Astrocyte of the cerebellum (primary cell): Measurements from ENCODE around the gene PDE7B.

Experiments
- DNase-seq: peaks from one replicate; pipeline ENCODE4 v3.0.0-alpha.2; 2011; ENCODE audit warnings: low read depth
- H3K4me3 ChIP-seq: 2 replicates; pipeline ENCODE4 v1.5.1; 2011; ENCODE audit warnings: mild to moderate bottlenecking, low read depth, low read length, moderate library complexity
- CTCF ChIP-seq: IDR thresholded peaks from 2 replicates; pipeline ENCODE4 v1.5.1; 2012; ENCODE audit warnings: low read length, low read depth, moderate library complexity, mild to moderate bottlenecking; ENCODE audit errors: missing control alignments
- in situ Hi-C: cut with HindIII; loops from 2 replicates; pipeline ENCODE4 v1.10.0; 2017; ENCODE audit warnings: low sequenced_read_pairs

PDE7B gene

DNA sequence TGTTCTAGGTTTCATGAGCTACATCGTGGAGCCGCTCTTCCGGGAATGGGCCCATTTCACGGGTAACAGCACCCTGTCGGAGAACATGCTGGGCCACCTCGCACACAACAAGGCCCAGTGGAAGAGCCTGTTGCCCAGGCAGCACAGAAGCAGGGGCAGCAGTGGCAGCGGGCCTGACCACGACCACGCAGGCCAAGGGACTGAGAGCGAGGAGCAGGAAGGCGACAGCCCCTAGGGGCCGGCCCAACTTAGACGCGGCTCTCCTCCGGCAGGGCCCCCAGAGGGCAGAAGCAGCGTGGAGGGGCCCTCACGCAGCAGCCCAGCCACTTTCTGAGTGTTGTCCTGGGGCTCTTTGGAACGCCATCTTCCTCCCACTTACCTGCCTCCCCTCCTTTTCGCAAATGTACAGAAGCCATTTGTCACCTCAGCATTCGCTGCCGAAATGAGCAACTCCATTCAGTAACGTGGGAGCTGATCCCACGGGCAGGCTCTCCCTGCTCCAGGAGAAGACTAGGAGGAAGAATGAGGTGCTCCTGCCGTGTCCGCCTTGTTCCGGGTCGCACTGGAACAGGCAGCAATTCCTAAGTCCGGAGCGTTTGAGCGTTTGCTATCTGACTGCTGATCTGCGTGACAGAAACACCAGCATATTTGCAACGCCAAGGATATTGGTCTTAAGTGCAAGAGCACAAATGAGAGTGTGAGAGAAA, 340.3 kb downstream of the PDE7B start:
- TF ChIP-seq CTCF, result no peak
- in situ Hi-C loops, result no loop called here
- no peak for DNase-seq
- no peak overlapping the region for H3K4me3 ChIP-seq

GRCh38 chr6:136192902-136193301, 341.4 kb downstream of the PDE7B start:
- no peak for DNase-seq
- in situ Hi-C loops, result no loop called here
- H3K4me3 ChIP-seq, result no peak overlapping the region
- TF ChIP-seq CTCF, result no peak

DNA sequence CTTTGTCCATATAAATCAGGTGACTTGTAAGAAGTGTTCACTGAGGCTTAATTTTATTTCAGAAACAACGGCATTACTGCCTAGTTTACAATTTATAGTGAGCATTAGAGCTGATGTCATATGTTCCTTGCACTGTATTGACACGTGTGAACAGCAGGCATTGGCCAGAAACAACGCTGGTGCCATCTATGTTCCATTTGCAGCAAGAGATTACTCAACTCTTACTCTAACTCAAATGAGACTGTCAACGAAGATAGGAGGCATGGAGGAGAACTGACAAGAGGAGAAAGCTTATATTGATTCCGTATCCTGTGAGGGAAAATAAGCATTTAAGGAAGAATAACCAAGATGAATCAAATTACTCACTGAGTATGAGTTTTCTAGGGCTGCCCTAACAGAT, 350.2 kb downstream of the PDE7B start:
- in situ Hi-C loops, result loop anchor here (5.0 to 25.0 kb wide), 2 partner anchors 54 to 264 kb away; no protein-coding TSS in a partner anchor
- H3K4me3 ChIP-seq, result no peak overlapping the region
- no peak for DNase-seq
- TF ChIP-seq CTCF, result no peak

DNA sequence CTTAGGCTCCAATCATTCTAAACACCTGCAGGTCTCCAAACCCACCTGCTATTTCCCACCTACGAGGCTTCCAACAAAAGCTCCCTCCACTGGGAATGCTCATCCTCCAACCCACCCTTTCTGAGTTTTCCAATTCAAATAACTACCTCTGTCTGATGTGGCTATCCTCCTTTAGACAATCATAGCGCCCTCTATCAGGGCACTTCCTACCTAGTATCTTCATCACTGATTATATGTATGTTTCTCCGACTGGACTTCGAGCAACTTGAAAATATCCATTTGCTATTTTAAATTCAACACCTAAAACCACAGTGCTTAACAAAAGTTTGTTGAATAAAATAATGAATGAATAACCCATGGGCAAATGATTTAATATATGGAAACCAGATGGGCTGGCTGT, 357.3 kb downstream of the PDE7B start:
- no peak for DNase-seq
- no peak for TF ChIP-seq CTCF
- H3K4me3 ChIP-seq, result no peak overlapping the region
- in situ Hi-C loops, result loop anchor here (25.0 kb wide), 1 partner anchor 271 kb away; no protein-coding TSS in a partner anchor

- no peak overlapping the region for H3K4me3 ChIP-seq
- in situ Hi-C loops, result loop anchor here (25.0 kb wide), 1 partner anchor 272 kb away; no protein-coding TSS in a partner anchor
- DNase-seq, result no peak
- TF ChIP-seq CTCF, result no peak
Measured at GRCh38 chr6:136209496-136209895, 358.0 kb downstream of the PDE7B start.

GRCh38 chr6:136210398-136211165, 359.1 kb downstream of the PDE7B start:
- in situ Hi-C loops, result loop anchor here (25.0 kb wide), 1 partner anchor 273 kb away; no protein-coding TSS in a partner anchor
- H3K4me3 ChIP-seq, result no peak overlapping the region
- no peak for TF ChIP-seq CTCF
- no peak for DNase-seq
